ENCODE measurements around the gene PRRX2. TPM values are rescaled to one million over a fixed set of nuclear protein-coding genes. Genes with fewer than 3 reads are reported as not detected.

Gene PRRX2
- total and polyA plus RNA-seq, 12 donors: 0.21 to 3.0 (median 0.45) TPM

DNA sequence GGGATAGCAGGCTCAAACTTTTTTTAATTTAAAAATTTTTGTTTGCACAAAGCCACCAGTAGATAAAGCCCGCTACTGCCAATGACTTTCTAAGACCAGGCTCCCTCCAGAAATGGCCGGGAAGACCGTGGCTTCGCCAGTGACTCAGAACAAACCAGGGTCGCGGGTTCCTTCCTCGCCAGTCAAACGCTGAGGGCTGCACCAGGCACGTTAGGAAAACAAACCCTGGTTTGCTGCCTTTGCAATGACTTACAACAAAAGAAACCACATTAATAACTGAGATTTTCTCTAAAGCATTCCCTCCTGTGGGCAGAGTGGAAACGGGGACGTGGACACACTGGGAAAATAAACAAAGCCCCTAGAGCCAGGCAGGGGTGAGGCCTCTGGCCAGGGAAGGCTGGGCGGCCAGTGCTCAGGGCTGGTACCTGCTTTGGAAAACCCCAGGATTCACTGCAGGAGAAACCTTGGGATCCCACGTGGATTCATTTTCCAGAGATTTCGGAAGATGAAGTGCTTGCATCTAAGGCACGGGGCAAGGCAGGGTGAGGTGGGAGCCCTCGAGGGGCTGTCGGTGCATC is 3.8 kb downstream of the PRRX2 start:
- no peak for ATAC-seq
- Histone ChIP-seq H3K36me3 (no peaks in the 10 kb centered on the region), H3K9me3 (no peaks in the 10 kb centered on the region), H3K27me3 (peaks cover 5 to 50% (median 37%) of the 10 kb centered on the region in 7 donors), H3K4me1 (peaks cover 0 to 17% (median 5%) of the 10 kb centered on the region in 9 donors), H3K4me3 (no peak overlapping the region), H3K27ac (no peak overlapping the region)
- no peak for TF ChIP-seq CTCF (IDR thresholded peaks at IDR 0.05)
- intact Hi-C loops (cut with DNase I): no loop called here
- no peak for DNase-seq
- WGBS, 2 donors: 66 to 70% methylated on average over 17 of the region's 17 CpGs

DNA sequence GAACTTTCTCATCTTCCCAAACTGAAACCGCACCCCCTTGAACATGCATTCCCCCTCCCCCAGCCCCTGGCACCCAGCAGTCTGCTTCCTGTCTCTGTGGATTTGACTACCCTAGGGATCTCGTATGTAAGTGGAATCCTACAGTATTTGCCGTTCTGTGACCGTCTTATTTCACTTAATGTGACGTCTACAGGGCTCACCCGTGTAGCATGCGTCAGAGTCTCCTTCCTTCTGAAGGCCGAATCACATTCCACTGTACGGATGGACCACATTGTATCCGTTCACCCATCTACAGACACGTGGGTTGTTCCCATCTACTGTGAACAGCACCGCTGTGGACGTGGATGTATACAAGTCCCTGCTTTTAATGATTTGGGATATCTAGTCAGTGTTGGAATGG is 4.5 kb downstream of the PRRX2 start:
- no peak overlapping the region for H3K4me3 ChIP-seq
- H3K27me3 ChIP-seq: peaks cover 5 to 43% (median 30%) of the 10 kb centered on the region in 7 donors
- no peaks in the 10 kb centered on the region for H3K36me3 ChIP-seq
- no peak for ATAC-seq
- no peak for DNase-seq
- peaks cover 0 to 12% (median 5%) of the 10 kb centered on the region in 9 donors for H3K4me1 ChIP-seq
- intact Hi-C loops (cut with DNase I): no loop called here
- no peak overlapping the region for H3K27ac ChIP-seq
- 81 to 82% methylated on average over 13 of the region's 13 CpGs for WGBS, 2 donors
- TF ChIP-seq CTCF (IDR thresholded peaks at IDR 0.05): no peak
- no peaks in the 10 kb centered on the region for H3K9me3 ChIP-seq

DNA sequence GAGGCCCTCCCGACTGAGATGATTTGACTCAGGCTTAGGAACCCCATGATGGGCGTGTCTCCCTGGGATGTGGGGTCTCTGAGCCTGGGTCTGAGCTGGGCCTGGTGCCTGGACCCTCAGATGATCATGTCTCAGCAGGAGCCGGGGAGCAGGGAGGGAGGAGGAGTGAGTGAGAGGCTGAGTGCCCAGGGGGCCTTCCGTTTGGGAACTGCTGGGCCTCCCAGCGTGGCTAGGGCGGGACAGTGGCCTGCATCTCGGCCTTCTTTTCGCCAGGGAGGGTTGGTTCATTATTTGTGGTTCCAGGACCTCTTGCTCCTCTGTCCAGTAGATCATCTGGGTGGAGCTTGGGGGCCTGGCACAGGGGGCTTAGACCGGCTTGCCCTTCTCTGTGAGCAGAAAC is 5.6 kb downstream of the PRRX2 start:
- no peak for TF ChIP-seq CTCF (IDR thresholded peaks at IDR 0.05)
- ATAC-seq: no peak
- no peaks in the 10 kb centered on the region for H3K9me3 ChIP-seq
- H3K27ac ChIP-seq: no peak overlapping the region
- intact Hi-C loops (cut with DNase I): no loop called here
- peaks cover 0 to 7% (median 0%) of the 10 kb centered on the region in 9 donors for H3K4me1 ChIP-seq
- WGBS, 2 donors: 88 to 90% methylated on average over 9 of the region's 9 CpGs
- H3K36me3 ChIP-seq: no peaks in the 10 kb centered on the region
- no peak overlapping the region for H3K4me3 ChIP-seq
- peaks cover 5 to 36% (median 26%) of the 10 kb centered on the region in 7 donors for H3K27me3 ChIP-seq
- no peak for DNase-seq

DNA sequence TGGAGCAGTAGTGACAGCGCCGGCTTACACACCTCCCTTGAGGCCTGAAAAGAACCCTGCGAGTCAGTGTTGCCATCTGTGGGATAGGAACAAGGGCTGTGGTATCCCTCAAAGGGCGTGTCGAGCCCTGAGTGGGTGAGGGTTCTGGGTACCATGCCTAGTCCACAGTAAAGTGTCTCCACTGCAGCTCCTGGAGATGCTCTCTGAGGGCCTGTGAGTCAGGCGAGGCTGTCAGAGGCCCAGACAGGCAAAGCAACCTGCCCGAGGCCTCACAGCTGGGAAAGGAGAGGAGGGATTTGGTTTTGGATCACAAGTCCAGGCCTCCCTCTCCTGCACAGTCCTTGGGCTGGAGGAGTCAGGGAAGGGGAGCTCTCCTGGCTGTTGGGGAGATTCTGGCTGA is 6.1 kb downstream of the PRRX2 start:
- Histone ChIP-seq H3K27me3 (peaks cover 5 to 33% (median 23%) of the 10 kb centered on the region in 7 donors), H3K4me3 (no peak overlapping the region), H3K9me3 (no peaks in the 10 kb centered on the region), H3K27ac (no peak overlapping the region), H3K36me3 (no peaks in the 10 kb centered on the region), H3K4me1 (peaks cover 0 to 3% (median 0%) of the 10 kb centered on the region in 9 donors)
- DNase-seq (no peak), ATAC-seq (peak in 1 of 8 donors; percentile 16)
- intact Hi-C loops (cut with DNase I): no loop called here
- TF ChIP-seq CTCF (IDR thresholded peaks at IDR 0.05): no peak
- WGBS, 2 donors: 82 to 84% methylated on average over 7 of the region's 7 CpGs
